Measurements from ENCODE around the gene CNTFR.

The CNTFR gene

GRCh38 chr9:34620061-34620994 lies 30.8 kb upstream of the CNTFR start, which contains the start of gene DCTN3:
Gene DCTN3 (minus strand): TSS chr9:34620495. CDS start chr9:34620464, 31 bp downstream.
- peak; percentile 94 for DNase-seq

- no peak for DNase-seq
Measured at GRCh38 chr9:34615132-34615531, 25.6 kb upstream of the CNTFR start.

- DNase-seq: peak; percentile 82
Measured at GRCh38 chr9:34612788-34613390, 23.4 kb upstream of the CNTFR start.

- DNase-seq: peak; percentile 91
Measured at GRCh38 chr9:34611811-34612787, 22.6 kb upstream of the CNTFR start, which contains the start of gene RPP25L. Gene RPP25L (minus strand): TSS chr9:34612097. CDS start chr9:34611296, 801 bp downstream.

- DNase-seq: peak; percentile 26
Measured at GRCh38 chr9:34611251-34611810, 21.8 kb upstream of the CNTFR start.

- DNase-seq: no peak
Measured at GRCh38 chr9:34610434-34611206, 21.1 kb upstream of the CNTFR start.

- no peak for DNase-seq
Measured at GRCh38 chr9:34607331-34607730, 17.8 kb upstream of the CNTFR start.

GRCh38 chr9:34606905-34607304 lies 17.4 kb upstream of the CNTFR start:
- peak; percentile 82 for DNase-seq

- no peak for DNase-seq
Measured at GRCh38 chr9:34606190-34606589, 16.7 kb upstream of the CNTFR start.

GRCh38 chr9:34603610-34604231 lies 14.2 kb upstream of the CNTFR start:
- DNase-seq: peak; percentile 71

- no peak for DNase-seq
Measured at GRCh38 chr9:34601937-34602573, 12.5 kb upstream of the CNTFR start.

GRCh38 chr9:34600908-34601307 lies 11.4 kb upstream of the CNTFR start:
- no peak for DNase-seq

GRCh38 chr9:34599546-34599945 lies 10.0 kb upstream of the CNTFR start:
- no peak for DNase-seq

GRCh38 chr9:34594177-34594576 lies 4.7 kb upstream of the CNTFR start:
- no peak for DNase-seq

- no peak for DNase-seq
Measured at GRCh38 chr9:34592895-34593601, 3.5 kb upstream of the CNTFR start.

GRCh38 chr9:34591917-34592866 lies 2.7 kb upstream of the CNTFR start:
- DNase-seq: no peak

GRCh38 chr9:34591248-34591916 lies 1.9 kb upstream of the CNTFR start:
- DNase-seq: peak; percentile 79
